Measurements from ENCODE around the gene DHRSX. TPM values are rescaled to one million over a fixed set of nuclear protein-coding genes. Genes with fewer than 3 reads are reported as not detected.
"Not testable (repeated sequence)": the region's sequence is repeated elsewhere in the genome, so short reads cannot be mapped to it uniquely, and the experiment has no call there.

Gene DHRSX
- total RNA-seq, 1 experiment from 2014 or later, result 14.8 TPM

GRCh38 chrX:2427147-2427546 lies 73.6 kb downstream of the DHRSX start:
- DNase-seq (ENCODE audit: low spot score), result no peak

GRCh38 chrX:2426289-2426882 lies 74.4 kb downstream of the DHRSX start:
- DNase-seq (ENCODE audit: low spot score), result no peak

- no peak for DNase-seq (ENCODE audit: low spot score)
These were observed 75.3 kb downstream of the DHRSX start for GRCh38 chrX:2425286-2426071.

- DNase-seq (ENCODE audit: low spot score), result no peak
These were observed 76.5 kb downstream of the DHRSX start for GRCh38 chrX:2424317-2424716.

GRCh38 chrX:2423899-2424298 lies 76.9 kb downstream of the DHRSX start:
- DNase-seq (ENCODE audit: low spot score), result no peak

- no peak for DNase-seq (ENCODE audit: low spot score)
These were observed 77.5 kb downstream of the DHRSX start for GRCh38 chrX:2423282-2423681.

- not testable (repeated sequence) for DNase-seq (ENCODE audit: low spot score)
These were observed 81.4 kb downstream of the DHRSX start for GRCh38 chrX:2419418-2419817.

GRCh38 chrX:2418000-2418399 lies 82.8 kb downstream of the DHRSX start:
- DNase-seq (ENCODE audit: low spot score), result no peak

- no peak for DNase-seq (ENCODE audit: low spot score)
These were observed 83.7 kb downstream of the DHRSX start for GRCh38 chrX:2416851-2417604.

GRCh38 chrX:2414384-2414783 lies 86.4 kb downstream of the DHRSX start:
- no peak for DNase-seq (ENCODE audit: low spot score)

- no peak for DNase-seq (ENCODE audit: low spot score)
These were observed 86.8 kb downstream of the DHRSX start for GRCh38 chrX:2413969-2414368.

- DNase-seq (ENCODE audit: low spot score), result no peak
These were observed 88.6 kb downstream of the DHRSX start for GRCh38 chrX:2412131-2412530.

GRCh38 chrX:2410279-2411020 lies 90.3 kb downstream of the DHRSX start:
- peak; percentile 48 for DNase-seq (ENCODE audit: low spot score)

GRCh38 chrX:2409796-2410195 lies 91.0 kb downstream of the DHRSX start:
- DNase-seq (ENCODE audit: low spot score), result no peak

- DNase-seq (ENCODE audit: low spot score), result no peak
These were observed 91.9 kb downstream of the DHRSX start for GRCh38 chrX:2408856-2409255.

- no peak for DNase-seq (ENCODE audit: low spot score)
These were observed 93.8 kb downstream of the DHRSX start for GRCh38 chrX:2406891-2407518.

- no peak for DNase-seq (ENCODE audit: low spot score)
These were observed 96.0 kb downstream of the DHRSX start for GRCh38 chrX:2404776-2405175.

- no peak for DNase-seq (ENCODE audit: low spot score)
These were observed 98.5 kb downstream of the DHRSX start for GRCh38 chrX:2402361-2402690.

GRCh38 chrX:2401590-2402360 lies 99.0 kb downstream of the DHRSX start:
- DNase-seq (ENCODE audit: low spot score), result no peak

- DNase-seq (ENCODE audit: low spot score), result no peak
These were observed 99.6 kb downstream of the DHRSX start for GRCh38 chrX:2401201-2401589.

All from HT-29 (cell line).